Choroid plexus epithelial cell (primary cell): ENCODE results near the gene DEGS2.

Experiments
- DNase-seq: peaks from one replicate; pipeline ENCODE4 v3.0.0-alpha.2; 2010; ENCODE audit warnings: low read depth
- H3K4me3 ChIP-seq: 2 replicates; pipeline ENCODE4 v1.5.1; 2011; ENCODE audit warnings: low read depth, mild to moderate bottlenecking, control low read depth, low read length, moderate library complexity
- CTCF ChIP-seq: conservative IDR thresholded peaks from 2 replicates; pipeline ENCODE4 v1.5.1; 2011; ENCODE audit warnings: low read depth, mild to moderate bottlenecking, control low read depth, inconsistent platforms, low read length, moderate library complexity

Gene DEGS2

GRCh38 chr14:100108840-100109593 lies 50.4 kb downstream of the DEGS2 start:
- no peak for TF ChIP-seq CTCF
- H3K4me3 ChIP-seq: no peak overlapping the region
- DNase-seq: peak; percentile 11

- H3K4me3 ChIP-seq: no peak overlapping the region
- DNase-seq: peak; percentile 75
- peak; percentile 97 for TF ChIP-seq CTCF
Observed at GRCh38 chr14:100108042-100108825, 51.2 kb downstream of the DEGS2 start.

- no peak for TF ChIP-seq CTCF
- DNase-seq: no peak
- H3K4me3 ChIP-seq: no peak overlapping the region
Observed at GRCh38 chr14:100107236-100107635, 52.2 kb downstream of the DEGS2 start.

- DNase-seq: no peak
- H3K4me3 ChIP-seq: no peak overlapping the region
- TF ChIP-seq CTCF: no peak
Observed at GRCh38 chr14:100106250-100107112, 53.0 kb downstream of the DEGS2 start.

- DNase-seq: no peak
- H3K4me3 ChIP-seq: no peak overlapping the region
- TF ChIP-seq CTCF: no peak
Observed at GRCh38 chr14:100105357-100106169, 53.9 kb downstream of the DEGS2 start.
